Measurements from ENCODE around the gene ATP8A2.

DNA sequence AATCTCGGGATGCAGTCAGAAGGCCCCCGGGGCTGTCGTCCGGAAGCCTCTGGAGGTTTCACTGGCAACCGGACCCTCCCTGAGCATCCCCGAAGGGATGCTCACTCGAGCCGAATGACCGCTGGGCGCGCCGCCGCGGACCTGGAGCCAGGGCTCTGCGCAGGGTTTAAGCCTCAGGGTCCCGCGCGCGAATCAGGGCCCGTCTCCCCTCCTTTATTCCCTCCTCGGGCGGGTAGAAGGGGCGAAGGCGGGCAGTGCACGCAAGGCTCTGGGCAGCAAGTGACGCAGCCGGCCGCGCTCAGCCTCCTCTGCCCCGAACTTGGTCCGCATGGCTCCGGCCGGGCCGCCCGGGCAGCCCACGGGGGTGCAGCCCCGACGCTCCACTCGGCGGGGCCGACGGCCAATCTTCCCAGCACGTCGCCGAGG lies 679.5 kb downstream of the ATP8A2 start:
- TF ChIP-seq, protein P1, sequence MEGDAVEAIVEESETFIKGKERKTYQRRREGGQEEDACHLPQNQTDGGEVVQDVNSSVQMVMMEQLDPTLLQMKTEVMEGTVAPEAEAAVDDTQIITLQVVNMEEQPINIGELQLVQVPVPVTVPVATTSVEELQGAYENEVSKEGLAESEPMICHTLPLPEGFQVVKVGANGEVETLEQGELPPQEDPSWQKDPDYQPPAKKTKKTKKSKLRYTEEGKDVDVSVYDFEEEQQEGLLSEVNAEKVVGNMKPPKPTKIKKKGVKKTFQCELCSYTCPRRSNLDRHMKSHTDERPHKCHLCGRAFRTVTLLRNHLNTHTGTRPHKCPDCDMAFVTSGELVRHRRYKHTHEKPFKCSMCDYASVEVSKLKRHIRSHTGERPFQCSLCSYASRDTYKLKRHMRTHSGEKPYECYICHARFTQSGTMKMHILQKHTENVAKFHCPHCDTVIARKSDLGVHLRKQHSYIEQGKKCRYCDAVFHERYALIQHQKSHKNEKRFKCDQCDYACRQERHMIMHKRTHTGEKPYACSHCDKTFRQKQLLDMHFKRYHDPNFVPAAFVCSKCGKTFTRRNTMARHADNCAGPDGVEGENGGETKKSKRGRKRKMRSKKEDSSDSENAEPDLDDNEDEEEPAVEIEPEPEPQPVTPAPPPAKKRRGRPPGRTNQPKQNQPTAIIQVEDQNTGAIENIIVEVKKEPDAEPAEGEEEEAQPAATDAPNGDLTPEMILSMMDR (IDR thresholded peaks at IDR 0.05 in 4 of 5, conservative IDR thresholded peaks at IDR 0.05 in 1 of 5), result no peak
- TF ChIP-seq POLR2A (IDR thresholded peaks at IDR 0.05), result no peak
